Fibroblast of pulmonary artery (primary cell): Measurements from ENCODE around the gene FAM177B.
"Not testable (repeated sequence)": the region's sequence is repeated elsewhere in the genome, so short reads cannot be mapped to it uniquely, and the experiment has no call there.

Experiments used
- DNase-seq: peaks from one replicate; pipeline ENCODE4 v3.0.0-alpha.2; 2010; ENCODE audit warnings: low read depth
- H3K4me3 ChIP-seq: replicated peaks from 2 replicates; pipeline ENCODE4 v1.5.1; 2011; ENCODE audit warnings: low read depth, mild to moderate bottlenecking, control low read depth, low read length, moderate library complexity
- CTCF ChIP-seq: IDR thresholded peaks from 2 replicates; pipeline ENCODE4 v1.5.1; 2011; ENCODE audit warnings: mild to moderate bottlenecking, control low read depth, low read length, inconsistent platforms; ENCODE audit errors: missing control alignments

Gene FAM177B

GRCh38 chr1:222759451-222760035 lies 22.5 kb downstream of the FAM177B start:
- no peak overlapping the region for H3K4me3 ChIP-seq
- no peak for DNase-seq
- TF ChIP-seq CTCF = no peak

- no peak for DNase-seq
- no peak overlapping the region for H3K4me3 ChIP-seq
- TF ChIP-seq CTCF = no peak
Measured at GRCh38 chr1:222761083-222761482, 24.1 kb downstream of the FAM177B start.

- not testable (repeated sequence) for H3K4me3 ChIP-seq, DNase-seq
Measured at GRCh38 chr1:222762178-222762577, 25.2 kb downstream of the FAM177B start.

- DNase-seq = no peak
- no peak overlapping the region for H3K4me3 ChIP-seq
- no peak for TF ChIP-seq CTCF
Measured at GRCh38 chr1:222767152-222767571, 30.2 kb downstream of the FAM177B start.

- no peak for DNase-seq
- TF ChIP-seq CTCF = no peak
- H3K4me3 ChIP-seq = no peak overlapping the region
Measured at GRCh38 chr1:222768592-222768991, 31.6 kb downstream of the FAM177B start.

- no peak overlapping the region for H3K4me3 ChIP-seq
- DNase-seq = no peak
- no peak for TF ChIP-seq CTCF
Measured at GRCh38 chr1:222769181-222769580, 32.2 kb downstream of the FAM177B start.

- peak; percentile 27 for DNase-seq
- TF ChIP-seq CTCF = no peak
- H3K4me3 ChIP-seq = no peak overlapping the region
Measured at GRCh38 chr1:222769971-222770620, 33.1 kb downstream of the FAM177B start.
